GM12891 (cell line): ENCODE data around the gene RARA.
A peak's percentile ranks its signal among the peaks of the same experiment; 100 is the strongest.
"Not testable (repeated sequence)": the region's sequence is repeated elsewhere in the genome, so short reads cannot be mapped to it uniquely, and the experiment has no call there.

ENCODE experiments used
- DNase-seq: peaks from one replicate; pipeline ENCODE4 v3.0.0; 2011; ENCODE audit warnings: low spot score; ENCODE audit not compliant: insufficient read length
- FAIRE-seq: peaks from 2 replicates; lab custom pipeline; 2011; peaks lifted over from hg19 to GRCh38; lab: Jason Lieb, UNC
- PAX5 ChIP-seq: IDR thresholded peaks from 2 replicates; pipeline ENCODE4 v1.6.1; 2011; ENCODE audit warnings: low read length, moderate library complexity, mild to moderate bottlenecking; ENCODE audit not compliant: insufficient read depth, severe bottlenecking
- POLR2A ChIP-seq: IDR thresholded peaks from 2 replicates; pipeline ENCODE4 v1.6.1; 2011; ENCODE audit warnings: low read depth, low read length, control low read depth
- POLR2AphosphoS5 ChIP-seq: IDR thresholded peaks from 2 replicates; pipeline ENCODE4 v1.6.1; 2011; ENCODE audit warnings: low read depth, low read length, control low read depth
- POU2F2 ChIP-seq: IDR thresholded peaks from 2 replicates; pipeline ENCODE4 v1.6.1; 2011; ENCODE audit warnings: low read depth, mild to moderate bottlenecking, control low read depth, low read length, moderate library complexity
- SPI1 ChIP-seq: IDR thresholded peaks from 2 replicates; pipeline ENCODE4 v1.6.1; 2011; ENCODE audit warnings: low read depth, low read length, control low read depth
- TAF1 ChIP-seq: IDR thresholded peaks from 2 replicates; pipeline ENCODE4 v1.6.1; 2011; ENCODE audit warnings: low read depth, low read length, control low read depth

RARA gene

DNA sequence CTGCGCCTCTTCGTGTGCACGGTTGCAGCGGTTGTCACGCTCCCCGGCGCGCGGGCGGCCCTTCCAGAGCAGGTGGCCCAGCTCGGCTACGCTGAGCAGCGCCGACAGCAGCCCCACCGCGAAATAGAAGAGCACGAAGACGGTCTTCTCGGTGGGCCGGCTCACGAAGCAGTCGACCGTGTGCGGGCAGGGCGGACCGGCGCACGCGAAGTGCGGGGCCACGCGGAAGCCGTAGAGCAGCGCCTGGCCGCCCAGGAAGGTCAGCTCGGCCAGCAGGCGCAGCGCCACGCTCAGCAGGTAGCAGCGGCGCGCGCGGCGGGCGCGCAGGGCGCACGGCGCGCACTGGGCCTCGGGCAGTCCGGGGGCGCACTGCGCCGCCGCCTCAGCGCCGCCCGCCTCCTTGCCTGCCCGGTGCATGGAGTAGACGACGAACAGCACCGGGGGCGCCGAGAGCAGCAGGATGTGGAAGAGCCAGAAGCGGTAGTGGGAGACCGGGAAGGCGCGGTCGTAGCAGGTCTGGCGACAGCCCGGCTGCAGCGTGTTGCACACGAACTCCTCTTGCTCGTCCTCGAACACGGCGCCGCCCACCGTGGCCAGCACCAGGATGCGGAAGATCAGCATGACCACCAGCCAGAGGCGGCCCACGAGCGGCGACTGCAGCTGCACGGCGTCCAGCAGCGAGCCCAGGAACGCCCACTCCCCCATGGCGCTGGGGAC is 54.3 kb downstream of the RARA start:
- TF ChIP-seq PAX5, result no peak
- no peak for TF ChIP-seq POLR2AphosphoS5
- DNase-seq (no peak), FAIRE-seq (no peak)

DNA sequence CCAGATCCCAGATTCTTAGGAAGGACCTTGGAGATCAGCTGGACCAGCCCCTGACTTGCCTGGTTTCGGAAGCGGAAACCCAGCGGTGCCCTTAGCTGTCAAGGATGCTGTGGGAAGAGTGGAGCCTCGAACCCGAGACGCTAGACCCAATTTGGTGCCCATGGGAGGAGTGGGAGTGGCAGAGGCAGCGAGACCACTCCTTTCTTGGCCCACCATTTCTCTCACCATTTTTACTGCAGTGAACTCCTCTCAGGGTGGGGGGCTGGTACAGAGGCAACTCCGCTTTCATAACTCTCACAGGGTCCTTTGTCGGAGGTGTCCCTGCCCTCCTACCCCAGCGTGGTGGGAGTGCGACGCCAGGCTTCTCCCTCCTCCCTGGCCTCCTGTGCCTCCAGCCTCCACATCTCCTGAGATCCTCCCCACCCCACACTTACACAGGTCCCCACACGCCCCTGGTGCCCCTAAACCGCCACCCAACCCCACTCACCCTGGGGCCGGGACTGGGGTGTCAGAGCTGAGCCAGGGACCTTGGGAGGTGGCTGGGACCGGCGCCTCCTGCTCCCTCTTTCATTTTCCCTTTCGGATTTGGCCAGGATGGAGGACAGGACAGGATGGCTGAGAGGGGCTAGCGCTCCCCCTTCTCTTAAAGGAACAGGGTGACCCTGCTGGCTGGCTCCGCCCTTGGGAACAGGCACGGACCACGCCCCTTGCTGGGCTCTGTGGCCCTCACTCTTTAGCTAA is 55.3 kb downstream of the RARA start, which contains the start of gene GJD3:
Gene GJD3, minus strand, starts transcription at position 617 of the 741 bp plus-strand sequence. CDS start 922 bp downstream, outside the sequence.
- FAIRE-seq (no peak), DNase-seq (no peak)
- no peak for TF ChIP-seq TAF1
- TF ChIP-seq POLR2A, result no peak
- no peak for TF ChIP-seq SPI1
- no peak for TF ChIP-seq POLR2AphosphoS5
- TF ChIP-seq POU2F2, result no peak
- no peak for TF ChIP-seq PAX5

DNA sequence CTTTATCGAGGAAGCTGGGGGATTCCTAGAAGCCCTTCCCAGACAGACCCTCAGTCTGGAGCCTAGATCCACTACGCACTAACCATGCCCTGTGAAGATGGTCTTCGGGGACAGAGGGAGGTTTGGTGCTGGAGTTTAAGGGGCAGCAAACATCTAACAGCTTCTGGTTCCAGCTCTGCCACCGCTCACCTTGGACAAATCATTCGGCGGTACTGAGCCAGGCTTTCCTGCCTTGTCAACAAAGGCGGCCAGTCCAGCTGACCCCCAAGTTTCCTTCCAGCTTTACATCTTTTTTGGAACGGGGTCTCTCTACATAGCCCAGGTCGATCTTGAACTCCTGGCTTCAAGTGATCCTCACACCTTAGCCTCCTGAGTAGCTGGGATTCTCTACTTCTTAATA is 55.9 kb downstream of the RARA start:
- TF ChIP-seq SPI1 (no peak), PAX5 (no peak), POLR2AphosphoS5 (no peak), POLR2A (no peak), POU2F2 (no peak), TAF1 (no peak)
- no peak for DNase-seq

DNA sequence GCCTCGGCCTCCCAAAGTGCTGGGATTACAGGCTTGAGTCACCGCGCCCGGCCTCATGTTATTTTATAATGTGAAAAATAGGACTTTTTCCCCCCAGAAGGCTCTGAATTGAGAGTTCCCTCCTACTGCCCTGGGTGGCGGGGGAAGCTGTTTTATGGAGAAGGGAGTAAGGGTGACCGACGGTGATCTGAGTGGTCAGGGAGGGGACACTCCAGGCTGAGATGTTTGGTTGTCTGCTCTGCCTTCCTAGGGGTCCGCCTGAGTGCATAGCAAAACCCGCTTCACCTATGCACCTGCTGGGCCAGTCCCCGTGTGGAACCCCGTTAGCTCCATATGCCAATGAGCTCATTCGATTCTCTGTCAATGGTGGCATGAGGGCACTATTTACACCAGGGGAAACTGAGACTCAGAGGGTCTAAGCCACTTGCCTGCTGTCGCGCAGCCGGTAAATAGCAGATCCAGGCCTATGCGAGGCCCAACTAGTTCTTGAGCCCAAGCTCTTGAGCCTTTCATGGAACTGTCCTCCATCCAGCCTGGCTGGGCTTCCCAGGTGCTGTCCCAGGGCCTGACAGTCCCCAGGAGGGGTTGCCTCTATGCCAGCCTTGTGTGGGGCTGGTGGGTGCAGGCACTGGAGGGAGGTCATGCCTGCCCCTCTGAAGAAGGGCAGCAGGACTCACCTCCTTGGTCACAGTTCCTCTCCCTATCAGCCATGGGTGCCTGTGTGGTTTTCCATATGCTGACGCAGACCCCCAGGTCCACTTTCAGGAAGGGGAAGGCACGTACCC is 57.3 kb downstream of the RARA start:
- no peak for DNase-seq
- no peak for TF ChIP-seq POU2F2
- TF ChIP-seq POLR2AphosphoS5, result no peak
- TF ChIP-seq POLR2A, result no peak
- no peak for FAIRE-seq

More for the DNA sequence above, 55.9 kb downstream of the RARA start:
- no peak for FAIRE-seq

DNA sequence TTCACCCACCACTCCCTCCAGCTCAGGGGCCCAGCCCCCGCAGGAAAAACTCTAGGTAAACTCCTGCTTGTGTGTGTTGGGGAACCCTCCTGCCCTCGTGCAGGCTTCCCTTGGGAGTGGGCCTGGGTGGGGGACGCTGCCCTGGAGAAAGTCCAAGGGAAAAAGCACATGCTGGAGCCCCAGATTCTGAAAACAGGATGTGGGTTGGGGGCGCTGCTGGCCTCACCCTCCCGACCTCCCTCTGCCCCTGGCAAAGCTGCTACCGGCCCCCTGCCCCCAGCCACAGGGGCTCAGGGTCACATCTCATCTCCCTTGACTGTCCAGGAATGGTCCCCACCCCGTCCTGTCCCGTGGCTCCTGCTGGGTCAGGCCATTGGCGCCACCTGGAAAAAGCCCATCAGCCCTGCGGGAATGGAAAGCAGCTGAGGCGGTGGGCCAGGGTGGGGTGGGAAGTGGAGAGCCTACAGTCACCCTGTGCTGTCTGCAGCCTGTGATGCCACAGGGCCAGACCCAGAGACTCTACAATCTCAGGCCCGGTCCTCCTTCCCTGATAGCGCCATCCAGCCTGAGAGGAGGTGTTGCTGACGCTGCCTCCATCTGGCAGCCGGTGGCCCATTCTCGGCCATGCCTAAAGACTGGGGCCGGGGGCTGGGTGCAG is 58.0 kb downstream of the RARA start:
- no peak for DNase-seq
- FAIRE-seq, result no peak
- TF ChIP-seq PAX5, result no peak
- no peak for TF ChIP-seq POLR2AphosphoS5
- TF ChIP-seq SPI1, result no peak
- TF ChIP-seq POLR2A, result no peak
- no peak for TF ChIP-seq TAF1
- TF ChIP-seq POU2F2, result no peak

DNA sequence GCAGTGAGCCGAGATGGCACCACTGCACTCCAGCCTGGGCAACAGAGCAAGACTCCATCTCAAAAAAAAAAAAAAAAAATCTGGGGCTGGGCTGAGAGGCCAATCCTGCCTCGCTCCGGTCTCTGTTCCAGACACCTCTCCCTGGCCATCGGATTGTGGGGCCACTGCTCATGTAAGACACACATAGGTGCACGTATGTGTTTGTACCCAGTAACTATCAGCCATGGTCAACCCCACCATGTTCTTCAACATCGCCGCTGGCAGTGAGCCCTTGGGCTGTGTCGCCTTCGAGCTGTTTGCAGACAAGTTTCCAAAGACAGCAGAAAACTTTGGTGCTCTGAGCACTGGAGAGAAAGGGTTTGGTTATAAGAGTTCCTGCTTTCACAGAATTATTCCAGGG is 58.7 kb downstream of the RARA start:
- not testable (repeated sequence) for FAIRE-seq, DNase-seq

DNA sequence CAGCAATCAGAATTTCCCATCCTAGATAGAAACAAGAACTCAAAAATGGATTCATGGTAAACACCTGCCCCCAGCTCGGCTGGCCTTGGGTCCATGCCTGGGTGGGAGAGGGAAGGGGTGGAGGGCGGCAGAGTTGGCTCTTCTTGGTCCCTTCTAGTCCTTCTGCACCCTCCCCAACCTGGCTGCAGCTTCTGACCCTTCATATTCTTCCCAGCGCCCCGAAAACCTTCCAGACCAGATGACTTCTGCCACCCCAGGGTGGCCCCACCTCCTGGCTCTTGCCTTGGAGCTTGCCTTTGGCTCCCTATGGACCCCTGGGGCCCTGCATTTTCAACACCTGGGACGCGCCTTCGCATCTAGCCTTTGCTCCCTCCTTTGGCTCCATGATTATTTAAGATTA is 60.9 kb downstream of the RARA start:
- DNase-seq, result no peak
- TF ChIP-seq POU2F2 (no peak), POLR2AphosphoS5 (no peak), POLR2A (no peak), PAX5 (no peak), TAF1 (no peak), SPI1 (no peak)
- no peak for FAIRE-seq

DNA sequence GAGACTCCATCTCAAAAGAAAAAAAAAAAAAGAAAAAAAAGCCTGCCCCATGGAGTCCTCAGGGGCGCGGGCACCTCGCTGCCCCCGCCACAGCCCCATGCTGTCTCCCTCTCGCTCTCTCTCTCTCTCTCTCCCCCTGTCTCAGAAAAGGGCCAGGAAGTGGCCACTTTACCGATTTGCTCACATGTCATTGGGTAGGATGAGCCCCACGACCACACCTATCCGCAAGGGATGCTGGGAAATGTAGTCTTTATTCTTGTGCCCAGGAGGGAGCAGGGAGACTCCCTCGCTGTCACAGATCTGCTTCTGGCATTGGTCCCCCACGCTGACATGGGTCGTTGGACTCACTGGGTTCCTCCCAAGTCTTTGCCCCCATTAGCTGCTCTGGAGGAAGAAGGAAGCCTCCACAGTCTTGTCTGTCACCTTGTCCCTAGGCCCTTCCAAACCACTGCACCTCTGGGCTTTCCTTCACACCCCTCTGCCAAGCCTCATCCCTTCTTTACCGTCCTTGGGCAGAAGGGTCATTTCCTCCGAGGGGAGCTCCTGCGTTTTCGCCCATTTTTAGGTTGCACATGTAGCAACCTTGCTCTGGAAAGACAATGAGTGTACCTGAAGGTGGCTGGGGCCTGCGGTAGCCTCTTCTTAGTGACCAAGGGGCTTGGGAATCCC is 62.4 kb downstream of the RARA start:
- TF ChIP-seq POU2F2 (no peak), POLR2A (no peak), POLR2AphosphoS5 (no peak), SPI1 (no peak), PAX5 (no peak), TAF1 (no peak)
- FAIRE-seq, result peak; percentile 9
- DNase-seq, result no peak

DNA sequence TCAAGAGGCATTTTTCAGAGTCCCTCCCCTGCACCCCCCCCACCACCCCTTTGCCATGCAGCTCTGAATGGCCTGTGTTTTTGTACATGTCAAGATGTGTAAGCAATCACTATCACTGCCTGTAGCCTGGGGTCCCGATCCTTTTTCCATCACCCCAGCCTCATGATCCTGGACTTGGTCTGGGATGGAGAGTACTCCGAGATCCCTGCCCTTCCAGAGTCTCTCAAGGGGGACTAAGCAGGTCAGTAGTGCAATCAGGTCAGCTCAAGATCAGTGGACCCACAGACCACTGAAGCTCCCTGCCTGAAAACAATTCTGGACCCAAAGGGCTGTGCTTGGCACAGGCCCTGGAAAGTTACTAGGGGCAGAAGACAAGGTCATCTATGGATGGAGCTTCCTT is 63.1 kb downstream of the RARA start:
- DNase-seq, result no peak
- TF ChIP-seq POLR2A (no peak), TAF1 (no peak), POU2F2 (no peak), SPI1 (no peak), POLR2AphosphoS5 (no peak), PAX5 (no peak)
- FAIRE-seq, result no peak

DNA sequence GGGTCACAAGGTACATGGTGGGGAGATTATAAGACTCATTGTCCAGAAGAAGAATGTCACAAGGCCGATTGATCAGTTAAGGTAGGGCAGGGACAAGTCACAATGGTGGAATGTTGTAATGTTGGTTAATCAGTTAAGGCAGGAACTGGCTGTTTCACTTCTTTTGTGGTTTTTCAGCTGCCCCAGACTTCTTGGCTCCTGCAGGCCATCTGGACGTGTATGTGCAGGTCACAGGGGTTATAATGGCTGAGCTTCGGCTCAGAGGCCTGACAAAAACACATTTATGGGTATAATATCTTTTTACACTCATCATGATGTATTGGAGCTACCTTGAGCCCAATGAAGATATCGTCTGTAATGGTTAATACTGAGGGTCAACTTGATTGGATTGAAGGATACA is 63.7 kb downstream of the RARA start:
- not testable (repeated sequence) for DNase-seq

More for the DNA sequence above, 63.7 kb downstream of the RARA start:
- FAIRE-seq, result not testable (repeated sequence)
